ENCODE data around the gene FGD5.

DNA sequence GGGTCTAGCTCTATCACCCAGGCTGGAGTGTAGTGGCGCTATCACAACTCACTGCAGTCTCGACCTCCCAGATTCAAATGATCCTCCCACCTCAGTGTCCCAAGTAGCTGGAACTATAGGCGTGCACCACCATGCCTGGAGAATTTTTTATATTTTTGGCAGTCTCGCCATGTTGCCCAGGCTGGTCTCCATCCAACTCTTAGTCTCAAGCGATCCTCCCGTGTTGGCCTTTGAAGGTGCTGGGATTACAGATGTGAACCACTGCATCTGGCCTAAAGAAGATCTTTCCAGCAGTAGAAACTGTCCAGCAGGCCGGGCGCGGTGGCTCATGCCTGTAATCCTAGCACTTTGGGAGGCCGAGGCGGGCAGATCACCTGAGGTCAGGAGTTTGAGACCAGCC is 73.5 kb downstream of the FGD5 start:
- TF ChIP-seq EZH2 (optimal IDR thresholded peaks at IDR 0.05; ENCODE audit: low read depth, low read length) (no peak), EZH2phosphoT487 (IDR thresholded peaks at IDR 0.05; ENCODE audit: low read length) (no peak)
- TF ChIP-seq, protein P1, sequence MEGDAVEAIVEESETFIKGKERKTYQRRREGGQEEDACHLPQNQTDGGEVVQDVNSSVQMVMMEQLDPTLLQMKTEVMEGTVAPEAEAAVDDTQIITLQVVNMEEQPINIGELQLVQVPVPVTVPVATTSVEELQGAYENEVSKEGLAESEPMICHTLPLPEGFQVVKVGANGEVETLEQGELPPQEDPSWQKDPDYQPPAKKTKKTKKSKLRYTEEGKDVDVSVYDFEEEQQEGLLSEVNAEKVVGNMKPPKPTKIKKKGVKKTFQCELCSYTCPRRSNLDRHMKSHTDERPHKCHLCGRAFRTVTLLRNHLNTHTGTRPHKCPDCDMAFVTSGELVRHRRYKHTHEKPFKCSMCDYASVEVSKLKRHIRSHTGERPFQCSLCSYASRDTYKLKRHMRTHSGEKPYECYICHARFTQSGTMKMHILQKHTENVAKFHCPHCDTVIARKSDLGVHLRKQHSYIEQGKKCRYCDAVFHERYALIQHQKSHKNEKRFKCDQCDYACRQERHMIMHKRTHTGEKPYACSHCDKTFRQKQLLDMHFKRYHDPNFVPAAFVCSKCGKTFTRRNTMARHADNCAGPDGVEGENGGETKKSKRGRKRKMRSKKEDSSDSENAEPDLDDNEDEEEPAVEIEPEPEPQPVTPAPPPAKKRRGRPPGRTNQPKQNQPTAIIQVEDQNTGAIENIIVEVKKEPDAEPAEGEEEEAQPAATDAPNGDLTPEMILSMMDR (IDR thresholded peaks at IDR 0.05; ENCODE audit: low read length), result no peak
